Esophagus muscularis mucosa (tissue), 4 donors: ENCODE data around the gene DHRS9. TPM values are rescaled to one million over a fixed set of nuclear protein-coding genes. Genes with fewer than 3 reads are reported as not detected.

Source experiments
- DNase-seq: peaks from one replicate; pipeline ENCODE4 v3.0.0-alpha.2; 2017; ENCODE audit errors: extremely low spot score
- H3K27ac ChIP-seq, 4 donors: fragments of 200-600 bp; sonication (generic); replicated peaks in 1 of 4; 1 replicate in 3 of 4; 2 replicates in 1 of 4; pipeline ENCODE4 v1.5.1; 2016 to 2019; ENCODE audit warnings: mild to moderate bottlenecking in 1 of 4
- H3K27me3 ChIP-seq, 4 donors: fragments of 200-600 bp; sonication (generic); one replicate each; pipeline versions ENCODE4 v1.5.1 to v1.6.0; 2016 to 2019
- H3K36me3 ChIP-seq, 4 donors: fragments of 200-600 bp; sonication (generic); one replicate each; pipeline ENCODE4 v1.5.1; 2016 to 2019
- H3K4me1 ChIP-seq, 4 donors: fragments of 200-600 bp; sonication (generic); one replicate each; pipeline ENCODE4 v1.5.1; 2016 to 2019
- H3K4me3 ChIP-seq, 4 donors: fragments of 200-600 bp; sonication (generic); 1 replicate in 2 of 4; 2 replicates in 2 of 4; pipeline ENCODE4 v1.5.1; 2016 to 2019; ENCODE audit warnings: mild to moderate bottlenecking in 4 of 4, moderate library complexity in 1 of 4
- H3K9me3 ChIP-seq, 4 donors: fragments of 200-600 bp; sonication (generic); 1 replicate in 3 of 4; 2 replicates in 1 of 4; pipeline ENCODE4 v1.5.1; 2016 to 2019
- EP300 ChIP-seq: sonication (generic); formaldehyde crosslinking; IDR thresholded peaks from one replicate; pipeline ENCODE4 v1.6.1; 2017; ENCODE audit warnings: antibody characterized with exemption
- POLR2A ChIP-seq: fragments of 450-650 bp; IDR thresholded peaks from one replicate; pipeline ENCODE4 v1.6.1; 2017; ENCODE audit warnings: antibody characterized with exemption, moderate library complexity, mild to moderate bottlenecking, low read depth
- POLR2AphosphoS5 ChIP-seq, 2 donors: sonication (generic); formaldehyde crosslinking; IDR thresholded peaks; one replicate each; pipeline ENCODE4 v1.6.1; 2017; ENCODE audit warnings: antibody characterized with exemption in 2 of 2
- WGBS: methylation state at CpG from one replicate; pipeline ENCODE4 v1.1.5; 2018; 5-methylcytosine and 5-hydroxymethylcytosine counted together
- intact Hi-C: fragments of 100-400 bp; cut with DNase I; formaldehyde crosslinking; loops from one replicate; pipeline ENCODE4 v1.15.1; 2023
- total RNA-seq, 4 donors: library from RNA; depleted of rRNA; stranded (reverse); fragments of >200 nt; gene quantifications; one replicate each; pipeline versions ENCODE4 v1.1.0 to v1.2.1, GENCODE V29; 2016
- TF ChIP-seq, protein P1 (sequence below), 3 experiments: fragments of 200-600 bp in 2 of 3; fragments of 450-650 bp in 1 of 3; sonication (generic) in 2 of 3; IDR thresholded peaks; one replicate each; pipeline ENCODE4 v1.5.1; 2017 to 2019; ENCODE audit warnings: antibody characterized with exemption in 3 of 3, mild to moderate bottlenecking in 2 of 3, moderate library complexity in 1 of 3

Gene DHRS9
- under 1 TPM in 3 of 4 donors, not detected in 1; 0.75 to 0.99 (median 0.83) TPM for total RNA-seq

- intact Hi-C loops, result no loop called here
- Histone ChIP-seq H3K36me3 (no peaks in the 10 kb centered on the region), H3K4me3 (no peak within 1 kb of the TSS), H3K27ac (no peak within 1 kb of the TSS), H3K27me3 (no peaks in the 10 kb centered on the region), H3K9me3 (no peaks in the 10 kb centered on the region), H3K4me1 (no peaks in the 10 kb centered on the region)
- 63% methylated on average over 5 of the region's 5 CpGs for WGBS
- no peak for DNase-seq
- TF ChIP-seq, protein P1, sequence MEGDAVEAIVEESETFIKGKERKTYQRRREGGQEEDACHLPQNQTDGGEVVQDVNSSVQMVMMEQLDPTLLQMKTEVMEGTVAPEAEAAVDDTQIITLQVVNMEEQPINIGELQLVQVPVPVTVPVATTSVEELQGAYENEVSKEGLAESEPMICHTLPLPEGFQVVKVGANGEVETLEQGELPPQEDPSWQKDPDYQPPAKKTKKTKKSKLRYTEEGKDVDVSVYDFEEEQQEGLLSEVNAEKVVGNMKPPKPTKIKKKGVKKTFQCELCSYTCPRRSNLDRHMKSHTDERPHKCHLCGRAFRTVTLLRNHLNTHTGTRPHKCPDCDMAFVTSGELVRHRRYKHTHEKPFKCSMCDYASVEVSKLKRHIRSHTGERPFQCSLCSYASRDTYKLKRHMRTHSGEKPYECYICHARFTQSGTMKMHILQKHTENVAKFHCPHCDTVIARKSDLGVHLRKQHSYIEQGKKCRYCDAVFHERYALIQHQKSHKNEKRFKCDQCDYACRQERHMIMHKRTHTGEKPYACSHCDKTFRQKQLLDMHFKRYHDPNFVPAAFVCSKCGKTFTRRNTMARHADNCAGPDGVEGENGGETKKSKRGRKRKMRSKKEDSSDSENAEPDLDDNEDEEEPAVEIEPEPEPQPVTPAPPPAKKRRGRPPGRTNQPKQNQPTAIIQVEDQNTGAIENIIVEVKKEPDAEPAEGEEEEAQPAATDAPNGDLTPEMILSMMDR (IDR thresholded peaks at IDR 0.05), result no peak
- no peak for TF ChIP-seq POLR2A
- TF ChIP-seq POLR2AphosphoS5 (IDR thresholded peaks at IDR 0.05), result no peak
- TF ChIP-seq EP300, result no peak
Observed at GRCh38 chr2:169069341-169069740, at the start of gene DHRS9. TSS of gene DHRS9 (plus strand) at chr2:169069563. CDS start at chr2:169081582, 12,019 bp downstream.

DNA sequence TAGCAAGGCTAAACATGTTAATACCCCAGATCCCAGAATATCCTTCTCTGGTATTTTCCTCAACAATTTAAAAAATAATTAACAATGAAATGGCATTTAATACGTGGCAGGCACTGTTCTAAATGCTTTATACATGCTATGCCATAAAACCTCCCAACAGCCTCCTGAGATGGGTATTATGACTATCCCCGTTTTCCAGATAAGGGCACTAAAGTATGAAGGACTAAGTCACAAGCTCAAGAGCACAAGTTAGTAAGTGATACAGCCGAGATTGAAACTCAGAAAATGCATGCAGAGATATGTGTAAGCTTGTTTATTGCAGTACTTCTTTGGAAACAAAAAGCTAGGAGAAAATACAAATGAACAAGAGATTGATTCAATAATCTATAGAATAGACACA is 46.2 kb upstream of the DHRS9 start:
- Histone ChIP-seq H3K36me3 (no peaks in the 10 kb centered on the region), H3K4me3 (no peak overlapping the region), H3K27ac (no peak overlapping the region), H3K4me1 (no peaks in the 10 kb centered on the region), H3K9me3 (no peaks in the 10 kb centered on the region), H3K27me3 (no peaks in the 10 kb centered on the region)
- TF ChIP-seq EP300 (no peak), POLR2AphosphoS5 (IDR thresholded peaks at IDR 0.05) (no peak), POLR2A (no peak)
- TF ChIP-seq, protein P1 (IDR thresholded peaks at IDR 0.05), result no peak
- DNase-seq, result no peak
- intact Hi-C loops, result no loop called here
- WGBS, result 52% methylated on average over 3 of the region's 3 CpGs

DNA sequence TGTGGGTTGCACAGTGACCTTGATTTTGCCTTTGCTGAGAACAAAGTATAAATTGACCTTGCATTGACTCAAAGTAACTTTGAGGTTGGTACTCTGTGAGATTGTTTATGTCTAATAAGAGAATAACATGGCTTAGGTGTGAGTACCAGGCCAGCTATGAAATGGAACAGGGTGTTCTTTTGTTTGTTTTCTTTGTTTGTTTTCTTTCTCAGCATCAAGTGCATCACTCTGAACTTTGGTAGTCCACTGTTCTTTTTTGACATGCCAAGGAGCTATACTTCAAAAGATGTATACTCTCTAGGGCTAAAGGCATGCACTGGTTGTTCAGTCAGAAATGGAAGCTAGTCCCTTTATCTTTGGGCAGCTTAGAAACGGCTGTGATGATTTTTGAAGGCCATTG is 43.3 kb upstream of the DHRS9 start:
- intact Hi-C loops, result no loop called here
- Histone ChIP-seq H3K27ac (no peak overlapping the region), H3K36me3 (no peaks in the 10 kb centered on the region), H3K4me3 (no peak overlapping the region), H3K27me3 (no peaks in the 10 kb centered on the region), H3K4me1 (no peaks in the 10 kb centered on the region), H3K9me3 (no peaks in the 10 kb centered on the region)
- no peak for DNase-seq
- WGBS, result 67% methylated on average over 1 of the region's 1 CpG
- TF ChIP-seq POLR2A, result no peak
- TF ChIP-seq, protein P1 (IDR thresholded peaks at IDR 0.05), result no peak
- no peak for TF ChIP-seq EP300
- TF ChIP-seq POLR2AphosphoS5 (IDR thresholded peaks at IDR 0.05), result no peak

- DNase-seq, result no peak
- Histone ChIP-seq H3K4me1 (no peaks in the 10 kb centered on the region), H3K27ac (no peak overlapping the region), H3K9me3 (no peaks in the 10 kb centered on the region), H3K4me3 (no peak overlapping the region), H3K27me3 (no peaks in the 10 kb centered on the region), H3K36me3 (no peaks in the 10 kb centered on the region)
- no peak for TF ChIP-seq POLR2A
- TF ChIP-seq, protein P1 (IDR thresholded peaks at IDR 0.05), result no peak
- TF ChIP-seq EP300, result no peak
- no peak for TF ChIP-seq POLR2AphosphoS5 (IDR thresholded peaks at IDR 0.05)
- intact Hi-C loops, result no loop called here
- 83% methylated on average over 3 of the region's 3 CpGs for WGBS
Observed at GRCh38 chr2:169027234-169027633, 42.1 kb upstream of the DHRS9 start.

- WGBS, result 68% methylated on average over 5 of the region's 5 CpGs
- H3K27ac ChIP-seq, result no peak overlapping the region
- H3K36me3 ChIP-seq, result no peaks in the 10 kb centered on the region
- no peak overlapping the region for H3K4me3 ChIP-seq
- H3K27me3 ChIP-seq, result no peaks in the 10 kb centered on the region
- TF ChIP-seq POLR2A (no peak), EP300 (no peak), POLR2AphosphoS5 (IDR thresholded peaks at IDR 0.05) (no peak)
- TF ChIP-seq, protein P1 (IDR thresholded peaks at IDR 0.05), result no peak
- no peak for DNase-seq
- no peaks in the 10 kb centered on the region for H3K4me1 ChIP-seq
- intact Hi-C loops, result no loop called here
- no peaks in the 10 kb centered on the region for H3K9me3 ChIP-seq
Observed at GRCh38 chr2:169029341-169029740, 40.0 kb upstream of the DHRS9 start.
